Measurements from ENCODE around the gene MAP2K1. TPM values are rescaled to one million over a fixed set of nuclear protein-coding genes. Genes with fewer than 3 reads are reported as not detected.

MAP2K1 gene
- total RNA-seq, 1 donor from 2014 or later, result 51.9 TPM

- H3K4me3 ChIP-seq (ENCODE audit: low read depth, low read length), result no peak overlapping the region
- TF ChIP-seq, protein P1, sequence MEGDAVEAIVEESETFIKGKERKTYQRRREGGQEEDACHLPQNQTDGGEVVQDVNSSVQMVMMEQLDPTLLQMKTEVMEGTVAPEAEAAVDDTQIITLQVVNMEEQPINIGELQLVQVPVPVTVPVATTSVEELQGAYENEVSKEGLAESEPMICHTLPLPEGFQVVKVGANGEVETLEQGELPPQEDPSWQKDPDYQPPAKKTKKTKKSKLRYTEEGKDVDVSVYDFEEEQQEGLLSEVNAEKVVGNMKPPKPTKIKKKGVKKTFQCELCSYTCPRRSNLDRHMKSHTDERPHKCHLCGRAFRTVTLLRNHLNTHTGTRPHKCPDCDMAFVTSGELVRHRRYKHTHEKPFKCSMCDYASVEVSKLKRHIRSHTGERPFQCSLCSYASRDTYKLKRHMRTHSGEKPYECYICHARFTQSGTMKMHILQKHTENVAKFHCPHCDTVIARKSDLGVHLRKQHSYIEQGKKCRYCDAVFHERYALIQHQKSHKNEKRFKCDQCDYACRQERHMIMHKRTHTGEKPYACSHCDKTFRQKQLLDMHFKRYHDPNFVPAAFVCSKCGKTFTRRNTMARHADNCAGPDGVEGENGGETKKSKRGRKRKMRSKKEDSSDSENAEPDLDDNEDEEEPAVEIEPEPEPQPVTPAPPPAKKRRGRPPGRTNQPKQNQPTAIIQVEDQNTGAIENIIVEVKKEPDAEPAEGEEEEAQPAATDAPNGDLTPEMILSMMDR (IDR thresholded peaks at IDR 0.05; ENCODE audit: insufficient read depth, low read length, poor library complexity, severe bottlenecking), result no peak
- H3K36me3 ChIP-seq (ENCODE audit: control insufficient read depth, insufficient read depth, low read length), result no peaks in the 10 kb centered on the region
- no peak for DNase-seq (ENCODE audit: low read depth)
- no peaks in the 10 kb centered on the region for H3K27me3 ChIP-seq (ENCODE audit: control insufficient read depth, insufficient read depth, low read length)
These were observed 14.7 kb downstream of the MAP2K1 start for GRCh38 chr15:66401130-66402021.

DNA sequence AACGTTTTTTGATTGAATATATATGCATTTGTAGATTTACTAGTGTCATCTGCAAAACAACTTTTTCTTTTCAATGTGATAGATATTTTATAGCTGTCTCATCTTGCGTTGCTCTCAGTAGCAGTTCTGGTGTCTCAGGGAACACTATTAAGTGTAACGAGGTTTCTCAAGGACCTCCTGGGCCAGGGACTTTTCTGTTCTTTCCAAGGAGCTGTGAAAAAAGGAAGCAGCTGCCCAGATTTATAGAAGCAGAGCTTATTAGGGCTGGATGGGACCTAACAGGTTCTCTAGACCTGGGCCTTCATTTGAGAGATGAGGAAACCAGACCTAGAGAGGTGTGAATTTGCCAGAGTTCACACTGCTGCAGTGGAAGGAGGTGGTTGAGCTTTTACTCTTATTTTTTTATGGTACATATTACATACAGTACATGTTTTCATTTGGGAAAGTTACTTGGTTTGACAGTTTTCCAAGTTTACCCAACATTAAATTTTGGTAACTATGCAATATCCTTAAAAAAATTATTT, 16.1 kb downstream of the MAP2K1 start:
- Histone ChIP-seq H3K36me3 (ENCODE audit: control insufficient read depth, insufficient read depth, low read length) (no peaks in the 10 kb centered on the region), H3K27me3 (ENCODE audit: control insufficient read depth, insufficient read depth, low read length) (no peaks in the 10 kb centered on the region), H3K4me3 (ENCODE audit: low read depth, low read length) (no peak overlapping the region)
- no peak for DNase-seq (ENCODE audit: low read depth)
- TF ChIP-seq, protein P1 (IDR thresholded peaks at IDR 0.05; ENCODE audit: insufficient read depth, low read length, poor library complexity, severe bottlenecking), result no peak

DNA sequence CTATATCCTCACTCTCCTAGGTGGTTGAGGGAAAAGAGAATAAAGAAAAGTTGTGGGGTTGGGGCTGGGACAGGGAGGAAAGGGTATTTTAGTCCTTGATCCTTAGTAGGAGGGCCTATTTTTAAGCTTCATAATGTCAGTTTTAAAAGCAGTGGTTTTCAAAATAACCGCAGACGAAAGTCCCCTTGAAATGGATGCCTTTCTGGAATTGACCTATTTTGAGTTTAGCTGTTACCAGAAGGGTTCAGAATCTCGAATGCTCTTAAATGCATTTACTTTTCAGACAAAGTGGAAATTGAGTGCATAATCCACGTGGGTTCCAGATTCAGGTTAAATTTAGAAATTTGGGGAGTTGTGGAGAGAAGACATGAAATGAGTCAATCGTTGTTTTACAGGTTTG, 16.6 kb downstream of the MAP2K1 start:
- Histone ChIP-seq H3K27me3 (ENCODE audit: control insufficient read depth, insufficient read depth, low read length) (no peaks in the 10 kb centered on the region), H3K36me3 (ENCODE audit: control insufficient read depth, insufficient read depth, low read length) (no peaks in the 10 kb centered on the region), H3K4me3 (ENCODE audit: low read depth, low read length) (no peak overlapping the region)
- no peak for DNase-seq (ENCODE audit: low read depth)
- TF ChIP-seq, protein P1 (IDR thresholded peaks at IDR 0.05; ENCODE audit: insufficient read depth, low read length, poor library complexity, severe bottlenecking), result no peak

DNA sequence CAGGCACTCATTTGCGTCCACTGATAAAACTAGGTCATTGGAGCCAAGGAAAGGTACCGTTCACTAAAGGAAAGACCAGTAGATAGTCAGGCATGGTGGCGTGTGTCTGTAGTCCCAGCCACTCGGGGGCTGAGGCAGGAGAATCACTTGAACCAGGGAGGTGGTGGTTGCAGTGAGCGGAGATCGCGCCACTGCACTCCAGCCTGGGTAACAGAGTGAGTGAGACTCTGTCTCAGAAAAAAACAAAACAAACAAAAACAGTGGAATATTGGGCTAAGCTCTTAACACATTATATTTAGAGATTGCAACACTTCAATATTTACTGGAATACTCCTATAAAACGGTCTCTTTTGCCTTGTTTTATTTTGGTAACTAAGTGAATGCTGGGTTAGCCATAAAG, 17.4 kb downstream of the MAP2K1 start:
- H3K36me3 ChIP-seq (ENCODE audit: control insufficient read depth, insufficient read depth, low read length), result no peaks in the 10 kb centered on the region
- no peak overlapping the region for H3K4me3 ChIP-seq (ENCODE audit: low read depth, low read length)
- DNase-seq (ENCODE audit: low read depth), result no peak
- no peaks in the 10 kb centered on the region for H3K27me3 ChIP-seq (ENCODE audit: control insufficient read depth, insufficient read depth, low read length)
- TF ChIP-seq, protein P1 (IDR thresholded peaks at IDR 0.05; ENCODE audit: insufficient read depth, low read length, poor library complexity, severe bottlenecking), result no peak

- H3K4me3 ChIP-seq (ENCODE audit: low read depth, low read length), result no peak overlapping the region
- TF ChIP-seq, protein P1 (IDR thresholded peaks at IDR 0.05; ENCODE audit: insufficient read depth, low read length, poor library complexity, severe bottlenecking), result no peak
- H3K36me3 ChIP-seq (ENCODE audit: control insufficient read depth, insufficient read depth, low read length), result no peaks in the 10 kb centered on the region
- DNase-seq (ENCODE audit: low read depth), result no peak
- H3K27me3 ChIP-seq (ENCODE audit: control insufficient read depth, insufficient read depth, low read length), result no peaks in the 10 kb centered on the region
These were observed 17.8 kb downstream of the MAP2K1 start for GRCh38 chr15:66404532-66404931.

All from kidney epithelial cell (primary cell).